Neural progenitor cell (in vitro differentiated cells): ENCODE data around the gene ISOC1.
A peak's percentile ranks its signal among the peaks of the same experiment; 100 is the strongest.

Experiments
- EZH2 ChIP-seq: fragments of 200-600 bp; sonication (generic); IDR thresholded peaks from 2 replicates; pipeline ENCODE4 v1.6.1; 2017; ENCODE audit warnings: antibody characterized with exemption, mild to moderate bottlenecking, moderate library complexity
- TF ChIP-seq, protein P1 (sequence below): fragments of 200-600 bp; sonication (generic); IDR thresholded peaks from 2 replicates; pipeline ENCODE4 v1.5.1; 2017; ENCODE audit warnings: antibody characterized with exemption, mild to moderate bottlenecking

DNA sequence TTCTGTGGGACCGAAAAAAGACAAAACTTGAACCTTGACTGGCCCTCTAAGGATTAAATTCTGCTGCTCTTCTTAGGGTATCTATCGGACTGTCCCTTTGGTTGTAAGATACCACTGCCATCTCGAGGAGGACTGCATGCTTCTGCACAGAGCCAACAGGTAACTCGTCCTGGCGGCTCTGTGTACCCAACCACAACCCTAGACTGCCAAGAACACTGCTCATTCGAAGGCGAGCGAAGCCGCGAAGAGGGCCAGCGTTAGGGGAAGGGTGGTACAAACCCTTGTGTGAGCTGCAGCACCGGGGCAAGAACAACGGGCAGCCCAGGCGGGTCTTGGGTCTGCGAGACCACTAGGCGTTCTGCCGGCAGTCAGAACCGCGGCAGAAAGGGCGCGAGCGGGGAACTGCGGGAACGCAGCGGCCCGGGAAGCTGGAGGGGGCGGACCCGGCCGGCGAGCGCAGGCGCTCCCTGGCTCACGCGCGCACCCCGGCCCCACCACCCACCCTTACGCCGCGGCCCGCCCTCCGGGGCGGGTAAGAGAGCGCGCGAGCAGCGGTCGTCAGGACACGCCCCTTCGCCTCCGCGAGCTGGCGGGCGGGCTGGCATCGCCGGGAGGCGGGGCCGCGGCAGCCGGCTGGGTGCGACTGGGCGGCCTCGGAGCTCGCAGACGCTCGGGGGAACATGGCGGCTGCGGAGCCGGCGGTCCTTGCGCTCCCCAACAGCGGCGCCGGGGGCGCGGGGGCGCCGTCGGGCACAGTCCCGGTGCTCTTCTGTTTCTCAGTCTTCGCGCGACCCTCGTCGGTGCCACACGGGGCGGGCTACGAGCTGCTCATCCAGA lies at the start of gene ISOC1:
- TF ChIP-seq, protein P1, sequence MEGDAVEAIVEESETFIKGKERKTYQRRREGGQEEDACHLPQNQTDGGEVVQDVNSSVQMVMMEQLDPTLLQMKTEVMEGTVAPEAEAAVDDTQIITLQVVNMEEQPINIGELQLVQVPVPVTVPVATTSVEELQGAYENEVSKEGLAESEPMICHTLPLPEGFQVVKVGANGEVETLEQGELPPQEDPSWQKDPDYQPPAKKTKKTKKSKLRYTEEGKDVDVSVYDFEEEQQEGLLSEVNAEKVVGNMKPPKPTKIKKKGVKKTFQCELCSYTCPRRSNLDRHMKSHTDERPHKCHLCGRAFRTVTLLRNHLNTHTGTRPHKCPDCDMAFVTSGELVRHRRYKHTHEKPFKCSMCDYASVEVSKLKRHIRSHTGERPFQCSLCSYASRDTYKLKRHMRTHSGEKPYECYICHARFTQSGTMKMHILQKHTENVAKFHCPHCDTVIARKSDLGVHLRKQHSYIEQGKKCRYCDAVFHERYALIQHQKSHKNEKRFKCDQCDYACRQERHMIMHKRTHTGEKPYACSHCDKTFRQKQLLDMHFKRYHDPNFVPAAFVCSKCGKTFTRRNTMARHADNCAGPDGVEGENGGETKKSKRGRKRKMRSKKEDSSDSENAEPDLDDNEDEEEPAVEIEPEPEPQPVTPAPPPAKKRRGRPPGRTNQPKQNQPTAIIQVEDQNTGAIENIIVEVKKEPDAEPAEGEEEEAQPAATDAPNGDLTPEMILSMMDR = peak; percentile 34
- TF ChIP-seq EZH2 = no peak
